HCT116 (cell line): Measurements from ENCODE around the gene SLC25A25. TPM values are rescaled to one million over a fixed set of nuclear protein-coding genes. Genes with fewer than 3 reads are reported as not detected.

Experiments used
- ATAC-seq: fragments of 200-7000 bp; cut with Tn5 transposase; 2 replicates; pipeline ENCODE4 v1.9.1; 2020; ENCODE audit warnings: mild to moderate bottlenecking, moderate library complexity
- BruUV-seq: library from RNA; stranded (reverse); fragments of 400-500 nt; replicated peaks from 2 replicates; lab custom pipeline; 2021; lab: Mats Ljungman, UMichigan
- CTCF ChIA-PET: fragments of 300-600 bp; sonication (Branson Sonifier 250); formaldehyde crosslinking; loops from one replicate; lab custom pipeline; 2021; ENCODE audit warnings: antibody characterized with exemption; lab: Charles Lee
- POLR2A ChIA-PET: fragments of 300-600, 350-600 bp; sonication (Branson Sonifier 250); formaldehyde crosslinking; loops from one replicate; lab custom pipeline; 2021; ENCODE audit warnings: antibody characterized with exemption; lab: Charles Lee
- RAD21 ChIA-PET, 2 experiments: fragments of 300-600 bp; sonication (Branson Sonifier 250); formaldehyde crosslinking; loops; one replicate each; lab custom pipeline; 2023; ENCODE audit warnings: low total read pairs in 2 of 2; ENCODE audit not compliant: uncharacterized antibody in 2 of 2, unreplicated experiment in 2 of 2, low non-redundant PET in 1 of 2; lab: Charles Lee
- DNase-seq: peaks from one replicate; pipeline ENCODE4 v3.0.0-alpha.2; 2010; ENCODE audit warnings: low read depth, low spot score
- H2AFZ ChIP-seq: fragments of 200-600 bp; shearing (Covaris generic), sonication (generic); 2 replicates; pipeline ENCODE4 v1.6.1; 2017; ENCODE audit warnings: low read depth, mixed run types, mixed read lengths, antibody characterized with exemption, low read length; ENCODE audit not compliant: poor library complexity, severe bottlenecking
- H3K27ac ChIP-seq: 2 replicates; pipeline ENCODE4 v1.5.1; 2012; ENCODE audit warnings: low read depth, low read length
- H3K27me3 ChIP-seq: fragments of 200-600 bp; sonication (generic); 2 replicates; pipeline ENCODE4 v1.6.1; 2016; ENCODE audit warnings: mixed run types, low read length, mixed read lengths; ENCODE audit not compliant: insufficient read depth
- H3K36me3 ChIP-seq, 2 experiments: fragments of 200-500 bp in 1 of 2; fragments of 200-600 bp in 1 of 2; sonication (Bioruptor generic) in 1 of 2; sonication (generic) in 1 of 2; 2 replicates each; pipeline versions ENCODE4 v1.5.1 to v1.6.1; 2014 to 2016; ENCODE audit warnings: low read length in 2 of 2, inconsistent platforms in 1 of 2, mixed read lengths in 1 of 2, mixed run types in 1 of 2; ENCODE audit not compliant: insufficient read depth in 2 of 2, control insufficient read depth in 1 of 2
- H3K4me1 ChIP-seq, 2 experiments: fragments of 200-600 bp in 1 of 2; sonication (generic) in 1 of 2; 2 replicates each; pipeline versions ENCODE4 v1.5.1 to v1.6.1; 2012 to 2017; ENCODE audit warnings: low read length in 2 of 2, inconsistent platforms in 1 of 2, mild to moderate bottlenecking in 1 of 2, mixed read lengths in 1 of 2, mixed run types in 1 of 2, moderate library complexity in 1 of 2; ENCODE audit not compliant: insufficient read depth in 2 of 2, control insufficient read depth in 1 of 2
- H3K4me2 ChIP-seq: fragments of 200-600 bp; sonication (generic); 2 replicates; pipeline ENCODE4 v1.6.1; 2017; ENCODE audit warnings: mixed run types, low read length, mixed read lengths
- H3K4me3 ChIP-seq, 2 experiments: fragments of 200-600 bp in 1 of 2; sonication (generic) in 1 of 2; replicated peaks in 1 of 2; 2 replicates each; pipeline ENCODE4 v1.5.1; 2011 to 2016; ENCODE audit warnings: low read length in 2 of 2, control low read depth in 1 of 2, low read depth in 1 of 2, mild to moderate bottlenecking in 1 of 2, mixed read lengths in 1 of 2, mixed run types in 1 of 2
- H3K79me2 ChIP-seq: fragments of 200-600 bp; sonication (generic); 2 replicates; pipeline ENCODE4 v1.6.1; 2017; ENCODE audit warnings: mild to moderate bottlenecking, mixed run types, low read length, moderate library complexity, mixed read lengths; ENCODE audit not compliant: insufficient read depth
- H3K9ac ChIP-seq: fragments of 200-600 bp; sonication (generic); 2 replicates; pipeline ENCODE4 v1.6.1; 2016; ENCODE audit warnings: low read length, mixed read lengths
- H3K9me2 ChIP-seq: fragments of 200-600 bp; sonication (generic), shearing (Covaris generic); 2 replicates; pipeline ENCODE4 v1.6.1; 2017; ENCODE audit warnings: mixed run types, mild to moderate bottlenecking, moderate library complexity; ENCODE audit not compliant: insufficient read depth
- H3K9me3 ChIP-seq, 2 experiments: fragments of 200-500 bp in 1 of 2; fragments of 200-600 bp in 1 of 2; sonication (Bioruptor generic) in 1 of 2; sonication (generic) in 1 of 2; 2 replicates each; pipeline ENCODE4 v1.6.1; 2014 to 2017; ENCODE audit warnings: low read length in 2 of 2, mixed read lengths in 2 of 2, inconsistent platforms in 1 of 2, low read depth in 1 of 2, mild to moderate bottlenecking in 1 of 2, mixed run types in 1 of 2, moderate library complexity in 1 of 2; ENCODE audit not compliant: control insufficient read depth in 1 of 2, insufficient read depth in 1 of 2
- H4K20me1 ChIP-seq: fragments of 200-600 bp; sonication (generic), shearing (Covaris generic); 2 replicates; pipeline ENCODE4 v1.6.1; 2017; ENCODE audit warnings: mixed run types, mild to moderate bottlenecking, moderate library complexity; ENCODE audit not compliant: insufficient read depth
- CBX3 ChIP-seq: IDR thresholded peaks from 2 replicates; pipeline ENCODE4 v1.6.1; 2012; ENCODE audit warnings: low read depth
- CEBPB ChIP-seq: IDR thresholded peaks from 2 replicates; pipeline ENCODE4 v1.6.1; 2012; ENCODE audit warnings: low read depth
- EGR1 ChIP-seq: IDR thresholded peaks from 2 replicates; pipeline ENCODE4 v1.6.1; 2012; ENCODE audit warnings: low read depth
- EZH2 ChIP-seq: fragments of 200-600 bp; sonication (generic); IDR thresholded peaks from 2 replicates; pipeline ENCODE4 v1.6.1; 2017; ENCODE audit warnings: antibody characterized with exemption, mixed run types
- EZH2phosphoT487 ChIP-seq: fragments of 200-600 bp; IDR thresholded peaks from 2 replicates; pipeline ENCODE4 v1.6.1; 2018; ENCODE audit warnings: antibody characterized with exemption, borderline replicate concordance
- FOSL1 ChIP-seq: IDR thresholded peaks from 2 replicates; pipeline ENCODE4 v1.6.1; 2012; ENCODE audit warnings: low read depth
- POLR2A ChIP-seq: IDR thresholded peaks from 2 replicates; pipeline ENCODE4 v1.7.0; 2011; ENCODE audit warnings: borderline replicate concordance; ENCODE audit not compliant: insufficient read depth, insufficient read length; ENCODE audit errors: extremely low read depth
- POLR2AphosphoS5 ChIP-seq: IDR thresholded peaks from 2 replicates; pipeline ENCODE4 v1.6.1; 2011; ENCODE audit warnings: mild to moderate bottlenecking, low read depth, low read length, moderate library complexity
- SIN3A ChIP-seq: IDR thresholded peaks from 2 replicates; pipeline ENCODE4 v1.6.1; 2012; ENCODE audit warnings: low read depth
- SP1 ChIP-seq: IDR thresholded peaks from 2 replicates; pipeline ENCODE4 v1.6.1; 2012; ENCODE audit warnings: low read depth
- SRF ChIP-seq: IDR thresholded peaks from 2 replicates; pipeline ENCODE4 v1.6.1; 2012; ENCODE audit warnings: low read depth
- YY1 ChIP-seq: IDR thresholded peaks from 2 replicates; pipeline ENCODE4 v1.6.1; 2011; ENCODE audit warnings: low read length, low read depth, moderate library complexity, mild to moderate bottlenecking; ENCODE audit not compliant: insufficient replicate concordance; ENCODE audit errors: extremely low read depth
- ZFX ChIP-seq: fragments of 450-650 bp; IDR thresholded peaks from 2 replicates; pipeline ENCODE4 v1.6.1; 2017
- intact Hi-C: fragments of 100-400 bp; cut with micrococcal nuclease; formaldehyde crosslinking; loops from 2 replicates; pipeline ENCODE4 v1.10.0; 2022
- total RNA-seq: library from RNA; stranded (reverse); gene quantifications from one replicate; pipeline ENCODE4 v1.2.1, GENCODE V29; 2021; ENCODE audit not compliant: unreplicated experiment
- TF ChIP-seq, protein P1 (sequence below): IDR thresholded peaks from 2 replicates; pipeline ENCODE4 v1.6.1; 2011; ENCODE audit warnings: mild to moderate bottlenecking, low read length, moderate library complexity; ENCODE audit not compliant: insufficient replicate concordance; ENCODE audit errors: extremely low read depth

SLC25A25 gene
- total RNA-seq, 1 experiment from 2014 or later: 15.3 TPM

DNA sequence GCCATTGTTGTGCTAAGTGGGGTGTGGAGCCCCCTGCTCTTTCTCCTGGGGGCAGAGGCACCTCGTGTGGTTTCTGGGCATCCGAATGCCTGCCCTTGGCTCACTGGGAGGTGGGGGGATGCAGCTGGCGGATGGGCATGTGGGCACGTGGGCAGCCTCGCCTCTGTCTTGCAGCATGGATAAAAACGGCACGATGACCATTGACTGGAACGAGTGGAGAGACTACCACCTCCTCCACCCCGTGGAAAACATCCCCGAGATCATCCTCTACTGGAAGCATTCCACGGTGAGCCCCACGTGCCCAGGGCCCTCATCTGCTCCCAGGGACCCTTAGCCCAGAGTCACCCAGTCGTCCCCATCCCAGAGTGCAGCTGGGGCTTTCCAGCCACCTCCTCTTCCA is 34.2 kb downstream of the SLC25A25 start:
- Histone ChIP-seq H3K27me3 (no peaks in the 10 kb centered on the region), H3K4me2 (no peak overlapping the region), H3K79me2 (peaks cover 41% of the 10 kb centered on the region), H3K4me1 (peaks cover 17 to 27% of the 10 kb centered on the region in 2 experiments), H3K27ac (no peak overlapping the region), H3K4me3 (no peak overlapping the region), H2AFZ (no peak overlapping the region), H3K9me3 (no peaks in the 10 kb centered on the region), H3K36me3 (peaks cover 11 to 30% of the 10 kb centered on the region in 2 experiments), H3K9me2 (no peaks in the 10 kb centered on the region), H4K20me1 (no peaks in the 10 kb centered on the region; the same call in 1 of the 2 replicates), H3K9ac (no peak overlapping the region)
- RAD21 ChIA-PET: no interaction called here
- no peak for DNase-seq
- CTCF ChIA-PET: no interaction called here
- BruUV-seq: no TSS peak
- no peak for ATAC-seq
- POLR2A ChIA-PET: no interaction called here
- intact Hi-C loops: no loop called here
- TF ChIP-seq ZFX (no peak), EGR1 (no peak), POLR2AphosphoS5 (no peak), SP1 (no peak), CEBPB (no peak), POLR2A (no peak), SRF (no peak), FOSL1 (no peak), EZH2phosphoT487 (no peak), CBX3 (no peak), YY1 (no peak), EZH2 (no peak), SIN3A (no peak)
- TF ChIP-seq, protein P1, sequence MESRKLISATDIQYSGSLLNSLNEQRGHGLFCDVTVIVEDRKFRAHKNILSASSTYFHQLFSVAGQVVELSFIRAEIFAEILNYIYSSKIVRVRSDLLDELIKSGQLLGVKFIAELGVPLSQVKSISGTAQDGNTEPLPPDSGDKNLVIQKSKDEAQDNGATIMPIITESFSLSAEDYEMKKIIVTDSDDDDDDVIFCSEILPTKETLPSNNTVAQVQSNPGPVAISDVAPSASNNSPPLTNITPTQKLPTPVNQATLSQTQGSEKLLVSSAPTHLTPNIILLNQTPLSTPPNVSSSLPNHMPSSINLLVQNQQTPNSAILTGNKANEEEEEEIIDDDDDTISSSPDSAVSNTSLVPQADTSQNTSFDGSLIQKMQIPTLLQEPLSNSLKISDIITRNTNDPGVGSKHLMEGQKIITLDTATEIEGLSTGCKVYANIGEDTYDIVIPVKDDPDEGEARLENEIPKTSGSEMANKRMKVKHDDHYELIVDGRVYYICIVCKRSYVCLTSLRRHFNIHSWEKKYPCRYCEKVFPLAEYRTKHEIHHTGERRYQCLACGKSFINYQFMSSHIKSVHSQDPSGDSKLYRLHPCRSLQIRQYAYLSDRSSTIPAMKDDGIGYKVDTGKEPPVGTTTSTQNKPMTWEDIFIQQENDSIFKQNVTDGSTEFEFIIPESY: no peak
